PC-9 (cell line): ENCODE results near the gene ASMT. TPM values are rescaled to one million over a fixed set of nuclear protein-coding genes. Genes with fewer than 3 reads are reported as not detected.

Experiments used
- BruUV-seq: library from RNA; stranded (reverse); fragments of 400-500 nt; replicated peaks from 2 replicates; lab custom pipeline; 2021; lab: Mats Ljungman, UMichigan
- CTCF ChIA-PET: fragments of 300-600 bp; sonication (Branson Sonifier 250); formaldehyde crosslinking; loops from one replicate; lab custom pipeline; 2022; ENCODE audit warnings: antibody characterized with exemption; lab: Charles Lee
- POLR2A ChIA-PET: fragments of 300-600 bp; sonication (Branson Sonifier 250); formaldehyde crosslinking; loops from one replicate; lab custom pipeline; 2022; ENCODE audit warnings: antibody characterized with exemption; ENCODE audit not compliant: unreplicated experiment; lab: Charles Lee
- DNase-seq, 2 experiments: peaks; one replicate each; pipeline versions ENCODE4 v3.0.0 to v3.0.0-alpha.2; 2015 to 2022; ENCODE audit warnings: mixed read lengths in 1 of 2
- H2AFZ ChIP-seq: fragments of 200-600 bp; sonication (generic); 2 replicates; pipeline ENCODE4 v1.8.1; 2017; ENCODE audit warnings: antibody characterized with exemption
- H3F3A ChIP-seq: fragments of 200-600 bp; sonication (generic); 2 replicates; pipeline ENCODE4 v1.8.1; 2017; ENCODE audit warnings: antibody characterized with exemption, mild to moderate bottlenecking, low read depth; ENCODE audit not compliant: insufficient read depth
- H3K27ac ChIP-seq: fragments of 200-600 bp; sonication (generic); 2 replicates; pipeline ENCODE4 v1.6.1; 2016; ENCODE audit warnings: mixed run types
- H3K27me3 ChIP-seq: fragments of 200-600 bp; sonication (generic); 2 replicates; pipeline ENCODE4 v1.6.1; 2016; ENCODE audit warnings: low read depth, mixed run types; ENCODE audit not compliant: insufficient read depth
- H3K36me3 ChIP-seq: fragments of 200-600 bp; sonication (generic); 2 replicates; pipeline ENCODE4 v1.6.1; 2016; ENCODE audit warnings: low read depth, mixed run types
- H3K4me1 ChIP-seq: fragments of 200-600 bp; sonication (generic); replicated peaks from 2 replicates; pipeline ENCODE4 v1.6.1; 2016; ENCODE audit warnings: mixed run types; ENCODE audit not compliant: insufficient read depth
- H3K4me2 ChIP-seq: fragments of 200-600 bp; sonication (generic); 2 replicates; pipeline ENCODE4 v1.6.1; 2017; ENCODE audit warnings: mixed run types
- H3K4me3 ChIP-seq: fragments of 200-600 bp; sonication (generic); 2 replicates; pipeline ENCODE4 v1.6.1; 2016; ENCODE audit warnings: mixed run types
- H3K79me2 ChIP-seq: fragments of 200-600 bp; sonication (generic); 2 replicates; pipeline ENCODE4 v1.6.1; 2017; ENCODE audit warnings: low read depth, mixed run types
- H3K9me2 ChIP-seq: fragments of 200-600 bp; sonication (generic); 2 replicates; pipeline ENCODE4 v1.8.1; 2017; ENCODE audit warnings: mild to moderate bottlenecking; ENCODE audit not compliant: insufficient read depth
- H3K9me3 ChIP-seq: fragments of 200-600 bp; sonication (generic); 2 replicates; pipeline ENCODE4 v1.8.1; 2016; ENCODE audit warnings: low read depth; ENCODE audit not compliant: insufficient read depth
- H4K20me1 ChIP-seq: fragments of 200-600 bp; sonication (generic); 2 replicates; pipeline ENCODE4 v1.8.1; 2017; ENCODE audit not compliant: insufficient read depth
- EZH2 ChIP-seq: fragments of 200-600 bp; sonication (generic); IDR thresholded peaks from 2 replicates; pipeline ENCODE4 v1.8.0; 2017; ENCODE audit warnings: antibody characterized with exemption, low read depth
- intact Hi-C: fragments of 100-400 bp; cut with micrococcal nuclease; formaldehyde crosslinking; loops from one replicate; pipeline ENCODE4 v1.10.0; 2022; ENCODE audit not compliant: unreplicated experiment
- total RNA-seq: library from RNA; stranded (reverse); gene quantifications from 2 replicates; pipeline ENCODE4 v1.2.3, GENCODE V29; 2021
- TF ChIP-seq, protein P1 (sequence below): fragments of 200-600 bp; sonication (generic); conservative IDR thresholded peaks from 2 replicates; pipeline ENCODE4 v1.6.1; 2017; ENCODE audit warnings: mixed run types, antibody characterized with exemption, mild to moderate bottlenecking, moderate library complexity

The ASMT gene
- total RNA-seq, 1 experiment from 2014 or later, result not detected

DNA sequence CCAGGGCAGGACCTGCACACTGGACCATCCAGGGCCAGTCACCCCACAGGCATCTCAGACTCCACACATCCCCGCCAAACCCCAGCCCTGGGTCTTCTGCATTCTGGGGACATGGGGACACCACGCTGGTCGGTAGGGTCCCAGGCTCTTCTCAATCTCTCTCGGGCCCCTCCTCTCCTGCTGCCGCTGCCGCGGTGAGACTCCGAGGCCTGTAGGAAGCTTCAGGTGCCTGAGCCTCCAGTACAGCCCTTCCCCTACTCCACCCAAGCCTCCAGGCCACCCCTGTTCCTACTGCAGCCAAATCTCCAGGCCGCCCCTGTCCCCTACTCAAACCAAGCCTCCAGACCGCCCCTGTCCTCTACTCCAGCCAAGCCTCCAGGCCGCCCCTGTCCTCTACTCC, 5.5 kb upstream of the ASMT start:
- no peaks in the 10 kb centered on the region; the same call in 1 of the 2 replicates for H3F3A ChIP-seq
- H3K27me3 ChIP-seq, result peaks cover 5% of the 10 kb centered on the region; the same call in 1 of the 2 replicates
- ChIA-PET POLR2A (no interaction called here), CTCF (no interaction called here)
- no peak overlapping the region for H3K27ac ChIP-seq
- peaks cover 10% of the 10 kb centered on the region; the same call in 1 of the 2 replicates for H4K20me1 ChIP-seq
- no peaks in the 10 kb centered on the region for H3K4me1 ChIP-seq
- intact Hi-C loops, result no loop called here
- no peaks in the 10 kb centered on the region for H3K9me3 ChIP-seq
- no peak overlapping the region for H2AFZ ChIP-seq
- no peak for DNase-seq
- H3K4me2 ChIP-seq, result no peak overlapping the region
- H3K4me3 ChIP-seq, result no peak overlapping the region
- no peaks in the 10 kb centered on the region for H3K79me2 ChIP-seq
- BruUV-seq, result no TSS peak
- TF ChIP-seq, protein P1, sequence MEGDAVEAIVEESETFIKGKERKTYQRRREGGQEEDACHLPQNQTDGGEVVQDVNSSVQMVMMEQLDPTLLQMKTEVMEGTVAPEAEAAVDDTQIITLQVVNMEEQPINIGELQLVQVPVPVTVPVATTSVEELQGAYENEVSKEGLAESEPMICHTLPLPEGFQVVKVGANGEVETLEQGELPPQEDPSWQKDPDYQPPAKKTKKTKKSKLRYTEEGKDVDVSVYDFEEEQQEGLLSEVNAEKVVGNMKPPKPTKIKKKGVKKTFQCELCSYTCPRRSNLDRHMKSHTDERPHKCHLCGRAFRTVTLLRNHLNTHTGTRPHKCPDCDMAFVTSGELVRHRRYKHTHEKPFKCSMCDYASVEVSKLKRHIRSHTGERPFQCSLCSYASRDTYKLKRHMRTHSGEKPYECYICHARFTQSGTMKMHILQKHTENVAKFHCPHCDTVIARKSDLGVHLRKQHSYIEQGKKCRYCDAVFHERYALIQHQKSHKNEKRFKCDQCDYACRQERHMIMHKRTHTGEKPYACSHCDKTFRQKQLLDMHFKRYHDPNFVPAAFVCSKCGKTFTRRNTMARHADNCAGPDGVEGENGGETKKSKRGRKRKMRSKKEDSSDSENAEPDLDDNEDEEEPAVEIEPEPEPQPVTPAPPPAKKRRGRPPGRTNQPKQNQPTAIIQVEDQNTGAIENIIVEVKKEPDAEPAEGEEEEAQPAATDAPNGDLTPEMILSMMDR, result no peak
- TF ChIP-seq EZH2, result no peak
- no peaks in the 10 kb centered on the region for H3K9me2 ChIP-seq
- H3K36me3 ChIP-seq, result no peaks in the 10 kb centered on the region

DNA sequence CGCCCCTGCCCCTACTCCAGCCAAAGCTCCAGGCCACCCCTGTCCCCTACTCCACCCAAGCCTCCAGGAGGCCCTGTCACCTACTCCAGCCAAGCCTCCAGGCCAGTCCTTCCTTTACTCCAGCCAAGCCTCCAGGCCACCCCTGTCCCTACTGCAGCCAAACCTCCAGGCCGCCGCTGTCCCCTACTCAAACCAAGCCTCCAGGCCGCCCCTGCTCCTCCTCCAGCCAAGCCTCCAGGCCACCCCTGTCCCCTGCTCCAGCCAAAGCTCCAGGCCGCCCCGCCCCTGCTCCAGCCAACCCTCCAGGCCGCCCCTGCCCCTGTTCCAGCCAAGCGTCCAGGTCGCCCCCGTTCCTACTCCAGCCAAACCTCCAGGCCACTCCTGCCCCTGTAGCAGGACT, 5.1 kb upstream of the ASMT start:
- H3K4me1 ChIP-seq, result no peaks in the 10 kb centered on the region
- 0 out of 2 replicates have a peak, but pooled peaks cover 5% of the 10 kb centered on the region for H4K20me1 ChIP-seq
- H3F3A ChIP-seq, result no peaks in the 10 kb centered on the region; the same call in 1 of the 2 replicates
- H3K9me3 ChIP-seq, result no peaks in the 10 kb centered on the region
- no peak for DNase-seq
- ChIA-PET CTCF (no interaction called here), POLR2A (no interaction called here)
- no peaks in the 10 kb centered on the region for H3K36me3 ChIP-seq
- no peak overlapping the region for H3K4me2 ChIP-seq
- TF ChIP-seq EZH2, result no peak
- H3K4me3 ChIP-seq, result no peak overlapping the region
- H3K27me3 ChIP-seq, result peaks cover 6% of the 10 kb centered on the region; the same call in 1 of the 2 replicates
- no peak overlapping the region for H3K27ac ChIP-seq
- no peaks in the 10 kb centered on the region for H3K9me2 ChIP-seq
- intact Hi-C loops, result no loop called here
- H2AFZ ChIP-seq, result no peak overlapping the region
- no peaks in the 10 kb centered on the region for H3K79me2 ChIP-seq
- no TSS peak for BruUV-seq

GRCh38 chrX:1610166-1610565, 4.7 kb upstream of the ASMT start:
- no peak overlapping the region for H3K4me2 ChIP-seq
- no peaks in the 10 kb centered on the region for H3K79me2 ChIP-seq
- ChIA-PET CTCF (no interaction called here), POLR2A (no interaction called here)
- no peak for DNase-seq
- H3K36me3 ChIP-seq, result no peaks in the 10 kb centered on the region
- H2AFZ ChIP-seq, result no peak overlapping the region
- H3K4me1 ChIP-seq, result no peaks in the 10 kb centered on the region
- TF ChIP-seq, protein P1, result no peak
- no peak for TF ChIP-seq EZH2
- no TSS peak for BruUV-seq
- H3K27ac ChIP-seq, result no peak overlapping the region
- no peak overlapping the region for H3K4me3 ChIP-seq
- peaks cover 9% of the 10 kb centered on the region; the same call in 1 of the 2 replicates for H3K27me3 ChIP-seq
- no peaks in the 10 kb centered on the region for H3K9me3 ChIP-seq
- intact Hi-C loops, result no loop called here
- no peaks in the 10 kb centered on the region; the same call in 1 of the 2 replicates for H3F3A ChIP-seq
- no peaks in the 10 kb centered on the region for H3K9me2 ChIP-seq
- H4K20me1 ChIP-seq, result 0 out of 2 replicates have a peak, but pooled peaks cover 1% of the 10 kb centered on the region

DNA sequence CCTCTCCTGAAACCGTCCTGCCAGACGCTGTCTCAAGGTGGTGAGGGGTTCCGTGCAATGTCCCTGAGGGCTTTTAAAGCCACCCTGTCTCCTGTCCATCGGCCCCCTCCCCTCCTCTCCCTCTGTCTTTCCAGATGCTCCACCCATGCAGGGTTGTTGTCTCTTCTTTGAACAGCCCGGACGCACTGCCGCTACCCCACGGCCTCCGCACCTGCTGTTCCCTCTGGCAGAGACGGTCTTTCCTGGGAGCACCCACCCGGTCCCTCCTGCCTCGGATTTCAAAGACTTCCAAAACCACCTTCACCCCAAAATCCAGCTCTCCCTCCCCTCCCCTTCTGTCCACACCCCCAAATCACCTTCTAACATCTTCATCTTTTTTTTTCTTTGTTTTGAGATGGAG, 4.1 kb upstream of the ASMT start:
- H2AFZ ChIP-seq, result no peak overlapping the region
- BruUV-seq, result no TSS peak
- no peak for DNase-seq
- H3K4me3 ChIP-seq, result no peak overlapping the region
- H3K4me2 ChIP-seq, result no peak overlapping the region
- ChIA-PET POLR2A (no interaction called here), CTCF (no interaction called here)
- H3F3A ChIP-seq, result no peaks in the 10 kb centered on the region
- no peak for TF ChIP-seq EZH2
- TF ChIP-seq, protein P1, result no peak
- intact Hi-C loops, result no loop called here
- no peak overlapping the region for H3K27ac ChIP-seq
- no peaks in the 10 kb centered on the region for H3K79me2 ChIP-seq
- H3K9me3 ChIP-seq, result no peaks in the 10 kb centered on the region
- no peaks in the 10 kb centered on the region for H3K4me1 ChIP-seq
- H3K27me3 ChIP-seq, result peaks cover 9% of the 10 kb centered on the region; the same call in 1 of the 2 replicates
- H4K20me1 ChIP-seq, result no peaks in the 10 kb centered on the region
- no peaks in the 10 kb centered on the region for H3K36me3 ChIP-seq
- no peaks in the 10 kb centered on the region for H3K9me2 ChIP-seq
